HG02763 (cell line): ENCODE data around the gene RBMS2.

Source experiments
- ATAC-seq: cut with Tn5 transposase; IDR thresholded peaks from one replicate; pipeline ENCODE4 v1.9.1; 2021; ENCODE audit warnings: mild to moderate bottlenecking, moderate library complexity; ENCODE audit not compliant: unreplicated experiment

The RBMS2 gene

GRCh38 chr12:56629459-56630179, 108.0 kb downstream of the RBMS2 start:
- no peak for ATAC-seq

GRCh38 chr12:56630180-56630632, 108.6 kb downstream of the RBMS2 start, which contains the start of gene BAZ2A:
Gene BAZ2A, minus strand, starts transcription at chr12:56630326. Its CDS starts 12,796 bp downstream, at chr12:56617530.
- peak; percentile 46 for ATAC-seq

- peak; percentile 22 for ATAC-seq
Observed at GRCh38 chr12:56631790-56632700, 110.4 kb downstream of the RBMS2 start.

GRCh38 chr12:56632701-56633467, 111.3 kb downstream of the RBMS2 start:
- ATAC-seq: no peak

GRCh38 chr12:56633468-56634241, 112.0 kb downstream of the RBMS2 start:
- no peak for ATAC-seq

GRCh38 chr12:56634242-56634836, 112.7 kb downstream of the RBMS2 start:
- ATAC-seq: no peak

- ATAC-seq: peak; percentile 23
Observed at GRCh38 chr12:56634837-56635791, 113.5 kb downstream of the RBMS2 start.

- peak; percentile 38 for ATAC-seq
Observed at GRCh38 chr12:56635806-56636674, 114.4 kb downstream of the RBMS2 start.

- ATAC-seq: peak; percentile 52
Observed at GRCh38 chr12:56636675-56637540, 115.3 kb downstream of the RBMS2 start.

- no peak for ATAC-seq
Observed at GRCh38 chr12:56637621-56638020, 116.0 kb downstream of the RBMS2 start.

GRCh38 chr12:56641219-56641618, 119.6 kb downstream of the RBMS2 start:
- no peak for ATAC-seq

GRCh38 chr12:56644654-56645053, 123.0 kb downstream of the RBMS2 start:
- no peak for ATAC-seq

- ATAC-seq: no peak
Observed at GRCh38 chr12:56645201-56645716, 123.6 kb downstream of the RBMS2 start.
